GM21737 (cell line): ENCODE data around the gene ZRANB3.

Source experiments
- ATAC-seq: cut with Tn5 transposase; IDR thresholded peaks from one replicate; pipeline ENCODE4 v1.9.1; 2021; ENCODE audit warnings: mild to moderate bottlenecking, moderate library complexity; ENCODE audit not compliant: unreplicated experiment

Gene ZRANB3

DNA sequence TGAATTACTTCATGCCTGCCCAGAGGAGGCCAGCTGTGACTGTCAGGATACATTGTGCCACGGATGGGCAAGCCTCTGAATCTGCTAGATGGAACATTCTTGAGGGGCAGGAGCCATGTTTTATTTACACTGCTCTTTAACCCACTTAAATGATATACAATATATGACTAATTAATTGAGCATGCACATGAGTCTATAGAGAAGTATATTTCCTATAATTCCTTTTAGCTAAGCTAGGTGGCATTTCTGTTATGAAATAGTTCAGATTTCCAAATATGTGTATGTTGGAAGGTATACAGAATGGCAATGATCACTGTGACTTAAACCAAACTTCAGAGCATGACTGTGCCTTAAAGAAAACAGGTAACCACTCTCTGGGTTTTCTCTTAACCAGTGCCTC lies 347.2 kb downstream of the ZRANB3 start:
- ATAC-seq = no peak

DNA sequence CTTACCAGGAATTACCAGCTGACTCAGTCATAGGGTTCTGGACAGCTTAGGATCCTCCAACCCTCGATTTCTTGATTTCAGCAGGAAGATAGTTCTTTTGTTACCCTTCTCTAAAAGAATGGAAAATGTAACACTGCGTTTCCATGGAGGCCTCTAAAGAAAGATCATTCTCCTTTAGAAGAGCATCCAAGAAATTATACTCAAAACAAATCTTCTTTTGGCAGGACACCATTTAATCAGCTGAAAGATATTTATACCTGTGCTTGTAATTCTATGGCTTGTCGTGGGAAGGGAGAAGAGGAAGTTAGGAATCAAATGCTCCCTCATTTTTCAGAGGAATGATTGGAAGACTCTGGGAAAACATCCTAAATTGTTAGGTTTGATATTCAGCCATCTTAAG lies 348.4 kb downstream of the ZRANB3 start:
- no peak for ATAC-seq

DNA sequence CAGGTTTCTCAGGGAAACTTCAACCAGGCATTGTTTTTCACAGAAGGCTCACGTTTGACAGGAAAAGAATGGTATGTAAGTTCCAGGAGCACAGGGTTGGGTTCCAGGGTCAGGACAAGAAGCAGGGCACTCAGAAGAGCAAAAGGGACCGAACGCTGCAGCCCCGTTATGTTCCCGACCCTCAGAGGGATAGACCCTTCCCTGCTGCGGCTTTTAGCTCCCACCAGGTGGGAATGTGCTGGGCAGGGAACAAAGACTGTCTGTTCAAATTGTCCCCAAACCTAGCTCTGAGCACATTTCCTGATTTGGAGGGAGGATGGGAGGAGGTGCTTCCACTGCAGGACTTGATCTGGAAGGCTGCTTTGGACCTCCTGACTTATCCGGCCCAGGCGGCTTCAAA lies 348.8 kb downstream of the ZRANB3 start:
- no peak for ATAC-seq

DNA sequence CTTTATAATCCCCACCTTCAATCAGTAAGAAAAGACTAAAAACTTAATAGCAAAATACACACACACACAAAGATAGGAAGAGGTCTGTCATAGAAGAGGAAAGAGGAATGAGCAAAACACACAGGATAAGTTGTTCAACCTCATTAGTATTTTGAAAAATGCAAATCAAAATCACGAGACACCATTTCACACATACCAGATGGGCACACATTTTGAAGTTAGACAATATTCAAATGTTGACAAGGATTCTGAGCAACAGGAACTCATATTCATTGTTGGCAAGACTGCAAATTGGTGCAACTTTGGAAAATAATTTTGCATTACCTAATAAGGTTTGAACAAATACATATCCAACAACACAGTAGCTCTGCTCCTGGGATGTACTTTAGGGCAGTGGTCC lies 351.3 kb downstream of the ZRANB3 start:
- ATAC-seq = no peak

DNA sequence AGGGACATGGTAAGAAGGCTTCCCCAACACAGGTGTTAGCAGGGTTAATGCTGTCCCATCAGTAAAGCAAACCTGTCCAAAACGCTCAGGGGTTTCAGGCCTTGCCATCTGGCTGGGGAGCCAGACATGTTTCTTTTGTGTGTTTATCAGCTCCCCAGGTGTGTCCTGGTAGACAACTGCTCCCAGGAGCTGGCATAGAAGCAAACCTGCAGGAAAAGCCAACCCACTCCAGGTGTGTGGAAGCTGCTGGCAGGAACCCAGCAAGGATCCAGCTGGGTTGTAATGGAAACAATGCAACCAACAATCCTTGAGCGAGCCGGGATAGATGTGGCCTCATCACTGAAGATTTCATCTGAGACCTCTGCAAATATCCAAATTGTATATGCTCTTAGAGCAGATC lies 355.8 kb downstream of the ZRANB3 start:
- ATAC-seq = no peak

DNA sequence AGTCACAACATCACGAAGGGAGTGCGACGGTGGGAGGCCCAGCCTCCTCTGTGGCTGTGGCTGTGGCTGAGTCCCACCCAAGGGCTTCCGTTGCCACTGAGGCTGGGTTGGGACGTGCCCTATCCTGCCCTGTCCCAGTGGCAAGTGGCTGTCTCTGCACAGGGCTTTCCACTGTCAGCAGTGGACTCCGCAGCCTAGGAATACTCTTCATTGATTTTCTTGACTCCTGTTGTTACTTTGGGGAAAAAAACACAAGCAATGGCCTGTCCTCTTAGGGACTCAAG lies 356.3 kb downstream of the ZRANB3 start:
- no peak for ATAC-seq

DNA sequence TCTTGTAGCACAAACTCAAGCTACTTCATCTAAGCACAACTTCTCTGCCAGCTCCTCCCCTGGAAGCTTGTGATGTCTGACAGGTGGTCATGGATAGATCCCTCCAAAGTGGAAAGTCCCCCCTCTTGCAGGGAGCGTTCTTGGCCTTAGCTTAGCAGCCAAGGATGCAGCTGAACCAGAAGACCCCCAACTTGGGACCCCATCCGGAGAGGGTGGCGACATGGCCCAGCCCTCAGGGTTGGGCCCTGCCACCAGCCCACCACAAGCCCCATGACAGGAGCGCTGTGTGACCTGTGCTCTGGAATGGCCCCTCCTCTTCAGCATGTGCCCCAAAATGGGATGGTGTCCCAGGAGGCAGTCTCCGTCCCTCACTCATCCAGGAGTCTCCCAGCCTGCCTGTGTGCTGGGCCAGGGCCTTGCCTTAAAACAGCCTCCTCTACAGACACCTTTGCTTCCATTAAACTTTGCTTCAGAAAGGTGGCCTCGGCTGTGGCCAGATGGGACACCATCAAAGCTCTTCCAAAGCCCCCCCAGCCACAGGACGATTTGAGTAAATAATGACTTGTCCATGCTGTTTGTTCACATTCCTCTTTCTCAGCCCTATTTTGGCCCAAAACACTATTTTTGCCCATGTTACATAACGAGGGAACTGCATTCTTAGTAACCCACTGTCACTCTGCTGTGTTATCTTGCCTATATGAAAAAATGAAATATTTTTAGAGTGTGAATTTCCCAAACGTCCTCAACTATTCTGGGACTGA lies 356.8 kb downstream of the ZRANB3 start:
- ATAC-seq = no peak

DNA sequence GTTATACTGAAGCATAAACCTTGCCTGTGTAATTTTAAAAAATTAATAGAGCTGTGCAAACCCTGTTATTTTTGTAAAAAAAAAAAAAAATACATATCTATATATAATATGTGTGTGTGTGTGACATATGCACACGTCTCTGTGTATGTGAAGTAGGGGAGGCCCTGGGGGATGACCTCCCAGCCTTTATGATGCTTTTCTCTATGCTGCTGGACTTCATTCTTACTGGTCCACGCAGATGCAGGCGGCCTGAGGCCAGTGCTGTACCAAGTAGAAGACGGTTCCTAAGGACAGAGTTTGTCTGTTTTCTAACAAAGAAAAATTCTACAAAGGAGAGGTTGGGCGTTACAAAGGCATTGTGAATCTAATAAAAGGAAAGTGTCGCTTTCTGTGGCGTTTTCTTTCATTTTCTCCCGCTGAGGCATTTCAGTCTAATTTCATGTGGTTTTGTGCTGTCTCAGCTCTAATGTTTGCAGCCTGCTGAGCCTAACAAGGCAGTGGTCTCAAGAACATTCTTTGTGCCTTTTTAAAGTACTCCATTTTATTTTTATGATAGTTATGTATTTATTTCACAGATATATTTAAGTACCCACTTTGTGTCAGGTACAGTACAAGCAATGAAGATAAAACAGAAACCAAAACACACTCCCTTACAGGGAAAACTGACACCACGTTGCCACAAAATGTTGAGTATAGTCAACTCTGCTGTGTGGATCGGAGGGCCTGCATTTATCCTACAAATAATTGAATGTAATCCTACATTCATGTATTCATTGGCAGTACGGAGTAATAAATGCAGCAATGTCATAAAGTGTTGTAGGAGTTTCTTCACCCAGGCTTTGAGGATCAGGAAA lies 360.9 kb downstream of the ZRANB3 start:
- ATAC-seq = no peak

DNA sequence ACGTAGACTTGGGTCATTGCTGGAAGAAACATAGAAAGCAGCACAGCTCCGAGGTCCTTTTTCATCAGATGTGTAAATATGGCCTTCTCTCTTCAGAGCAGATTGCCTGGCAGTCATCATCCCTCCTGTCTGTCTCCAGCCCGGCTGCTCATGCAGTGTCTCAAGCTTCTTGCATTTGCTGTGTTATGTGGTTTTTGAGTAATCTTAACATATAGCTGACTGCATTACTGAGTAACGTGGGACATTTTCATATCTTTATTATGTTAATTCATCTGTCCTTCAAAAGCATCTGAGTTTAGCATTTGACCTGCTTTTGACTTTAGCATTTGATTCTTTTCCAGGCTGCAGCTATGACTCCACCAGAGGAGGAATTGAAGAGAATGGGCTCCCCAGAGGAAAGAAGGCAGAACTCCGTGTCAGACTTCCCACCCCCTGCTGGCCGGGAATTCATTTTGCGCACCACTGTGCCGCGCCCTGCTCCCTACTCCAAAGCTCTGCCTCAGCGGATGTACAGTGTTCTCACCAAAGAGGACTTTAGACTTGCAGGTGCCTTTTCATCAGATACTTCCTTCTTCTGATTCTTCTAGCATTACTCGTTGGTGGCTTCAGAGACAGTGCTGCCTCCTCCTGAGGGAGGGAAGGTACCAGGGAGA lies 362.7 kb downstream of the ZRANB3 start:
- ATAC-seq = no peak

DNA sequence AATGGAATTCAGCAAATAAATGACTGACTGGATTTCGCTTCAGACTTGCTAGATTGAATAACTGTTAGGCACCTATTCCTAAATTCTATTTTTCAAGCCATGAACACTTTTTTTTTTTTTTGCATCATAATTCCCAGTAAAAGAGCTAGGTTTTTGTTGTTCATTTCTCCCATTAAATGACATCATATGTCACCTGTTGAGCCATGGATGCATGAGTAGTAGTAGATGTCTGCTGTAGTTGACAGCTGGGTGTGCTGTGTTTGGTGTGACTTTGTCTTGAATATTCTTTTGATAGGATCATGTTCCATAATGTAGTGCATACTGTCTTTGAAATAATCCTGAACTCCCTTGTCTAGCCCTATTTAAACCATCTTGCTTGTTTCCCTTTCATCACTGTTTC lies 363.7 kb downstream of the ZRANB3 start:
- ATAC-seq = no peak

DNA sequence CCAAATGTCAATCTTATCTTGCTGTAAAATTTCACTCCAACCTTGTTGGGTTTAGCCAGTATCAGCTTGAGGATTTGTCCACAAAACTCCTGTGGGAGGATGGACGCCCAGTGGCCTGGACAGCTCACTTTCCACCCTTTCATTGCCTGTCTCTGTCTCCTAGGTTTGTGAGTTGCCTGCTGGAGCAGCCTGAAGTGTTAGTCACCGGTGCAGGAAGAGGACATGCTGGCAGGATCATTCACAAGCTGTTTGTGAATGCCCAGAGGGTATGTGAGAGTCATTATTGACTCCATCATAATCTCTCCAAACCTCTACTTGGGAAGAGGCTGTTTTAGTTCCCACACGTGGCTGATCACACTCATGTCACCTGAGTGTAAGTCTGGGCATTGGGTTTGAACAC lies 366.6 kb downstream of the ZRANB3 start:
- no peak for ATAC-seq

DNA sequence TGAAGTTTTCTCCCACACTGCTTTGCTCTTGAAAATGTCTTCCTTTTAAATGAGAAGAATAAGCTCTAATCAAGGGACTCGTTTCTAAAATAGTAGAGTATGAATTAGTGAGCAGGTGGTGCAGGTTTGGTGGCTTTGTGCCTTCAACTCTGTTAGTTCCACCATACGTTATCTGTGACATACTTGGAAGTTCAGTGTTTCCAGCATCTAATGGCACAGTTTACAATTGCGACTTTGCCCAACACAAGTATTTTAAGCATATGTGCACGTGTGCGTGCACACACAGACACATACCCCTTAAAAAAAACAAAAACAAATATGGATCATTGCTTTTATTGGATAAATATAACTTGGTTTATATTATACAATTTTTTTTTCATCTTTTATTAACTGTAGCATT lies 367.1 kb downstream of the ZRANB3 start:
- ATAC-seq = no peak

DNA sequence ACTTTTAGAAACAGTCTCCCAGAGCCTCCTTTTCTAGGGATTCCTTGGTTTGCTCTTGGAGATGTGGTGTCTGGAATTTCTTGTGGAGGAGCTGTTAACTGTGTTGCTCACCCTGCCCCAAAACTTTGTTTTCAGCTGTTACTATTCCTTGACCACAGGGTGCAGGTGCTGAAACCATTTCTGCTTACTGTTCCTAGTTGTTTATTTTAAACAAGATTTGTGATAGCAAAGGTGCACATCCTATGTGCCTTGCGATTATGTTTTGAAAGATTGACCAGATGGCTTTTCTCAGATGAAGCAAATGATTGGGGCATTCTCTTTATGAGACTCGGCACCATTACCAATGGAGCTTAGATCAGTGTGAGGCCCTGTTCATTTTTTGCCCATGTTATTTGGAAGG lies 367.7 kb downstream of the ZRANB3 start:
- no peak for ATAC-seq

DNA sequence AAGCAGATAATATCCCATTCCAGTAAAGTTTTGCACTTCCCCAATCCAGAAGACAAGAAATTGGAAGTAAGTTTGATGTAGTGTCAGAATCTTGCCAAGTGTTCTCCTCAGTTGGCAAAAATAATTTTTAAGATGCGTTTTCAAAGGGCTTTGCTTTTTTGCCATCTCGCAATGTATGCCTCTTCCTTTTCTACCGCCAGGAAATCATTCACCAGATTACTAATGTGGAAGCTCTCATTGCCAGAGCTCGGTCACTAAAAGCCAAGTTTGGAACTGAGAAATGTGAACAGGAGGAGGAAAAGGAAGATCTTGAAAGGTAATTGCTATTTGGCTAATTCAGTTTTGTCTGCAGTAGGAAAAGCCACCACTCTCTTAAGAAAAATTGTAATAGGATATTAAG lies 368.2 kb downstream of the ZRANB3 start:
- no peak for ATAC-seq

DNA sequence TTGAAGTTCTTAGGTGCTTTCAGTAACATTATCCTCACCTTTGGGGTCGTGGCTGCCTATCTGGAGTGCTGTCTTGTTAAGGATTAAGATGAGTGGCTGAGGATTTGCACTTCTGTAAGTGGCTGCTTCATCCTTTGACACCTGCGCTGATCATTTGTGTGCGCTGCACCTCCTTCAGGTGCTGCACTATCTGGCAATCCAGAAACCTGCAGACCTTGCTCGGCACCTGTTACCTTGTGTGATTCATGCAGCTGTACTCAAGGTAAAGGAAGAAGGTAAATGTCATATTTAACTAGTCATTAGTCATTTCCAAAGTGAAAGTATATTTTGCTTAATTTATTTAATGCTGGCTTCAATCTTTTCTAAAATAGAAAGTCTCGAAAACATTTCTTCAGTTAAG lies 368.6 kb downstream of the ZRANB3 start:
- no peak for ATAC-seq

DNA sequence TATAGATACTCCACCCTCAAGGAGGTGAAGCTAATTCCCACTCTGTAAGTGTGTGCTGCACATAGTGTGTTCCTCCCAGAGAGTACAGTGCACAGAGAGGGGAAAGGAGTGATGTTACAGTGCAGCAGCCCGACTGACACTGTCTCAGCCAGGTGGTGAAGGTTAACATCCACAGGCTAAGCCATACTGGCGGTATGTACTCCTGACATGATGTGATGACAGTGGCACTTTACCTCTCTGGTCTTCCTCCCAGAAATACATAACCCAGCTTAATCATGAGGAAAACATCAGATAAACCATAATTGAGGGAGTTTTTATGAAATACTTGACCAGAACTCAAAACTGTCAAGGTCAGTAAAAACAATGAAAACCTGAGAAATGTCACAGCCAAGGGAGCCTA lies 371.8 kb downstream of the ZRANB3 start:
- ATAC-seq = no peak

DNA sequence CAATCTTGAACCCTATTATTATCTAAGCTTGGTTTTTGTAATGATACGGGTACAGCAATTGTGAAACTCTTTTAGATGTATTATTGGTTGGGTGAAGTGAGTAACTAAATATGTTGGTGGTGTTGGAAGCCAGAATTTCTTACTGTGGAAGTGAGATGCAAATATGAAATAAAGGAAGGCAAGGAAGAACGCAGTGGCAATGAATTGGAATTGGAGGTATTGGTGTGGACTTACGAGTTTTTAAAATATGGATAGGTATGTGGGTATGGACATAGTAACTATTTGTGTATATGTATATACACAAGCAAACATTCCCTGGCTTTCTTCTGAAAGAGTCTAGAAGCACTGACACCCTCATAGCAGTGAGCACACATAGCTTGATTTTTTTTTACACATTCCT lies 373.2 kb downstream of the ZRANB3 start:
- no peak for ATAC-seq

DNA sequence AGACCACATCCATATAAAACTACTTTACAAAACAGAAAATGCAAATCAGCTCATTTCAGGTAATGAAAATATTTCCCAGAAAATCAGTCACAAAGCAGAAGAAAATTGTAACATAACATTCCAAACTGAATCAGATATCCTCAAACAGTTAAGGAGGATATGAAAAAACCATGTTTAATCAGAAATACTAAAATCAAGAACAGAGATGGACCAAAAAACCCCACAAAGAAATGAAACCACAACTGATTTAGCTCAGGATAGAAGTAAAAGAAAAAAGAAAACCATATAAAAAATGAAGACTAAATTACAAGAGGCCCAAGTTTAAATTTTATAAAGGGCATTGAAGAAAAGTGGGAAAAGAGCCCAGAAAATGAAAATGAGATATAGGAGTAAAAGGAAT lies 376.1 kb downstream of the ZRANB3 start:
- no peak for ATAC-seq

DNA sequence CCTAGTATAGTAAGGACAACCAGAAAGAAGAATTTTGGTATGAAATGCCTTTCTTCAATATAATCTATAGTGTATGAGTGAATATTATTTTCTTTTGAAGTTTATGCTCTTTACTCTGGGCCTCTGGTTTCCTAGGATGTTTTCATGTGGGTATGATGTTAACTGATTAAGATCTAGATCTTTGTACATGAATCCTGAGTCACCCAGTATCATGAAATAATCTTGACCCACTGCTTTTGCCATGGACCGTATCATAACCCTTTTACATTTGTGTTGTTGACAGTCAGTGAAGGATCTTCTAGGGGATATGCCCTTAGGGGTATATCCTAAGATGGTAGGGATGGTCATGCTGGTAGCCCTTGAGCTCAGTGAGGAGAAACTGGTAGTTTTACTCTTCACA lies 378.7 kb downstream of the ZRANB3 start:
- no peak for ATAC-seq

DNA sequence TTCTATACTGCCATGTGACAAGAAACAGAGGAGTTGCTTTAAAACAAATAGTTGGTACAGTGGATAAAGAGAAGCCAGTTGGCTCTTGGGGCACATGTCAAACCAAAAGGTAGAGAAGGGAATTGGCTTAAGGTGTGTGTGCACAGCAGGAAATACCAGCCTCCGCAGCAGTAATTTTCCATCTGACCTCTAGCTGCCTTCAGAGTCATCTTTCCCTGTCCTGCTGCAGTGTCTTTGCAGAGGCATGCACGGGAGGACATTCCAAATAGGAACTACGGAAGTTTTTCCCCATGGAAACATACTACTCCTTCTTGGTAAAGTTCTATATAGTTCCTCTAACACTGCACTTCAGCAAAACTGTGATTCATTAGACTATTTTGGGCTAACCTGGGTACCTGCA lies 379.4 kb downstream of the ZRANB3 start:
- ATAC-seq = no peak

DNA sequence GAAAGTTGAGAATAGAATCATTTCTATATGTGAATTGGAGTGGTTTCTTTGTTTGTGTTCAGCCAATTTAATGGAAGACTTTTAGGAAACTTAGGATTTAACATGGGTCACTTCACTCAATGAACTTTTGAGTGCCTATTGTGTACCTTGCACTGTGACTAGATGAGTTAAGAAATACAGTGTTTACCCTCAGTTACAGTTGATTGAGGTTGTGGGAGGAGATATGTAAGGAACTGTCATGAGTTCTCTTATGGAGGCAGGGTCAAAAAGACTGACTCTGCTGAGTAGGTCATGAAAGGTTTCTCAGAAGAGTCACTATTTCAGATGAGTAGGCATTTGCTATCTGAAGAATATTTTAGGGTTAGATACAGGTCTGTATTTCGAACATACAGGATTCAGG lies 380.3 kb downstream of the ZRANB3 start:
- no peak for ATAC-seq

DNA sequence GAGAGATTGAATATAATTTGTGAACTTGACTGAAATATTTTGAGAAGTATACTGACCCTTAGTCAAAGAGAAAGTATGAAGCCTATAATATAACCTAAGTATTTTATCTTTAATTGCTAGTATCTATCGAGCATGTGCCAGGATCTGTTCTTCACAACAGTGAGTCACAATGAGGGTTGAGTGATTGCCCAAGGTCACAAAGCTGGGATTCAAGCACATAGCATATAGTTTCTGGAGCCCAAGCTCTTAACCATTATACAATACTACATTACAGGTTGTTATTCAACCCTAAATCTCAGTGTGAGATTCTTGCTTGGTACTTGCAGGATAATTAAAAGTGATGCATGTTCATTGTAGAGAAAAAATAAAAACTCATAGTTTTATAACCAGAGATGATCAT lies 381.8 kb downstream of the ZRANB3 start:
- no peak for ATAC-seq
